Nephron progenitor cell (in vitro differentiated cells): Measurements from ENCODE around the gene CNIH2.

ENCODE experiments used
- DNase-seq: peaks from one replicate; pipeline ENCODE4 v3.0.0; 2021
- H3K27ac Mint-ChIP-seq: 2 replicates; pipeline ENCODE4 v1.8.0; 2021; ENCODE audit warnings: mild to moderate bottlenecking, moderate library complexity, mixed read lengths
- H3K27me3 Mint-ChIP-seq: 2 replicates; pipeline ENCODE4 v1.8.0; 2021; ENCODE audit warnings: mild to moderate bottlenecking, low read depth, mixed read lengths; ENCODE audit not compliant: poor library complexity
- H3K36me3 Mint-ChIP-seq: 2 replicates; pipeline ENCODE4 v1.8.0; 2021; ENCODE audit warnings: low read depth, mixed read lengths
- H3K4me1 Mint-ChIP-seq: 2 replicates; pipeline ENCODE4 v1.8.0; 2021; ENCODE audit warnings: mixed read lengths
- H3K4me3 Mint-ChIP-seq: 2 replicates; pipeline ENCODE4 v1.8.0; 2021; ENCODE audit warnings: mild to moderate bottlenecking, moderate library complexity, mixed read lengths
- H3K9me3 Mint-ChIP-seq: 2 replicates; pipeline ENCODE4 v1.8.0; 2021; ENCODE audit warnings: mild to moderate bottlenecking, moderate library complexity, mixed read lengths
- CTCF ChIP-seq: fragments of 200-600 bp; sonication (generic); IDR thresholded peaks from 2 replicates; pipeline ENCODE4 v1.5.0; 2021; ENCODE audit warnings: antibody characterized with exemption

CNIH2 gene

GRCh38 chr11:66326261-66327111 lies 48.5 kb downstream of the CNIH2 start:
- H3K4me3 Mint-ChIP-seq: peak overlapping the region; percentile 5
- H3K9me3 Mint-ChIP-seq: no peaks in the 10 kb centered on the region
- peaks cover 5% of the 10 kb centered on the region for H3K27me3 Mint-ChIP-seq
- peaks cover 80% of the 10 kb centered on the region for H3K4me1 Mint-ChIP-seq
- H3K36me3 Mint-ChIP-seq: no peaks in the 10 kb centered on the region
- peak overlapping the region; percentile 17 for H3K27ac Mint-ChIP-seq
- peak; percentile 63 for DNase-seq
- TF ChIP-seq CTCF: no peak

GRCh38 chr11:66327171-66328030 lies 49.4 kb downstream of the CNIH2 start:
- H3K4me1 Mint-ChIP-seq: peaks cover 72% of the 10 kb centered on the region
- H3K4me3 Mint-ChIP-seq: peak overlapping the region; percentile 2
- TF ChIP-seq CTCF: no peak
- peak overlapping the region; percentile 5 for H3K27ac Mint-ChIP-seq
- H3K9me3 Mint-ChIP-seq: no peaks in the 10 kb centered on the region
- no peak for DNase-seq
- peaks cover 5% of the 10 kb centered on the region for H3K27me3 Mint-ChIP-seq
- H3K36me3 Mint-ChIP-seq: no peaks in the 10 kb centered on the region

- H3K9me3 Mint-ChIP-seq: no peaks in the 10 kb centered on the region
- no peak for TF ChIP-seq CTCF
- H3K27me3 Mint-ChIP-seq: peaks cover 5% of the 10 kb centered on the region
- peaks cover 67% of the 10 kb centered on the region for H3K4me1 Mint-ChIP-seq
- no peak for DNase-seq
- no peak overlapping the region for H3K27ac Mint-ChIP-seq
- H3K36me3 Mint-ChIP-seq: no peaks in the 10 kb centered on the region
- no peak overlapping the region for H3K4me3 Mint-ChIP-seq
Measured at GRCh38 chr11:66328031-66328301, 50.0 kb downstream of the CNIH2 start.

GRCh38 chr11:66328302-66329144 lies 50.5 kb downstream of the CNIH2 start:
- peaks cover 5% of the 10 kb centered on the region for H3K27me3 Mint-ChIP-seq
- TF ChIP-seq CTCF: peak; percentile 94
- no peaks in the 10 kb centered on the region for H3K36me3 Mint-ChIP-seq
- H3K4me3 Mint-ChIP-seq: no peak overlapping the region
- H3K4me1 Mint-ChIP-seq: peaks cover 61% of the 10 kb centered on the region
- no peaks in the 10 kb centered on the region for H3K9me3 Mint-ChIP-seq
- DNase-seq: peak; percentile 82
- H3K27ac Mint-ChIP-seq: no peak overlapping the region

GRCh38 chr11:66329165-66329673 lies 51.2 kb downstream of the CNIH2 start:
- H3K4me3 Mint-ChIP-seq: no peak overlapping the region
- H3K27me3 Mint-ChIP-seq: peaks cover 5% of the 10 kb centered on the region
- H3K36me3 Mint-ChIP-seq: no peaks in the 10 kb centered on the region
- no peak for DNase-seq
- H3K27ac Mint-ChIP-seq: no peak overlapping the region
- peaks cover 57% of the 10 kb centered on the region for H3K4me1 Mint-ChIP-seq
- TF ChIP-seq CTCF: no peak
- H3K9me3 Mint-ChIP-seq: no peaks in the 10 kb centered on the region
